ENCODE measurements around the gene STK24. TPM values are rescaled to one million over a fixed set of nuclear protein-coding genes. Genes with fewer than 3 reads are reported as not detected.

The STK24 gene
- total RNA-seq, 2 donors from 2014 or later: 35.0 to 56.7 TPM

GRCh38 chr13:98563071-98563470, 13.8 kb downstream of the STK24 start:
- ATAC-seq: no peak
- WGBS, 2 donors: 68 to 84% methylated on average over 4 to 6 of the region's 6 CpGs

DNA sequence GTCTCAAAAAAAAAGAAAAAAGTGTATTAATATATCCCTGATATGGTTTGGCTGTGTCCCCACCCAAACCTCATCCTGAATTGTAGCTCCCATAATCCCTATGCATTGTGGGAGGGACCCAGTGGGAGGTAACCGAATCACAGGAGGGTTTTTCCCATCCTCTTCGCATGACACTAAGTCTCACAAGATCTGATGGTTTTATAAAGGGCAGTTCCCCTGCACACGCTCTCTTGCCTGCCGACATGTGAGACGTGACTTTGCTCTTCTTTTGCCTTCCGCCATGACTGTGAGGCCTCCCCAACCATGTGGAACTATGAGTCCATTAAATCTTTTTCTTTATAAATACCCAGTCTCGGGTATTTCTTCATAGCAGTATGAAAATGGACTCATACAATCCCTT, 17.7 kb downstream of the STK24 start:
- H3K36me3 ChIP-seq (replicated peaks in 1 of 2; ENCODE audit: insufficient read depth in 1 of 2, low read depth in 2 of 2): no peaks in the 10 kb centered on the region
- 95% methylated on average over 7 of the region's 7 CpGs for WGBS, 2 donors
- no peak overlapping the region for H3K4me3 ChIP-seq
- intact Hi-C loops (cut with DNase I): no loop called here
- H3K27me3 ChIP-seq: no peaks in the 10 kb centered on the region
- H3K4me1 ChIP-seq: peaks cover 26% of the 10 kb centered on the region
- no peak for ATAC-seq
- no peak overlapping the region for H3K27ac ChIP-seq
- DNase-seq: no peak
- no peak for TF ChIP-seq POLR2A (IDR thresholded peaks at IDR 0.05)
- TF ChIP-seq, protein P1, sequence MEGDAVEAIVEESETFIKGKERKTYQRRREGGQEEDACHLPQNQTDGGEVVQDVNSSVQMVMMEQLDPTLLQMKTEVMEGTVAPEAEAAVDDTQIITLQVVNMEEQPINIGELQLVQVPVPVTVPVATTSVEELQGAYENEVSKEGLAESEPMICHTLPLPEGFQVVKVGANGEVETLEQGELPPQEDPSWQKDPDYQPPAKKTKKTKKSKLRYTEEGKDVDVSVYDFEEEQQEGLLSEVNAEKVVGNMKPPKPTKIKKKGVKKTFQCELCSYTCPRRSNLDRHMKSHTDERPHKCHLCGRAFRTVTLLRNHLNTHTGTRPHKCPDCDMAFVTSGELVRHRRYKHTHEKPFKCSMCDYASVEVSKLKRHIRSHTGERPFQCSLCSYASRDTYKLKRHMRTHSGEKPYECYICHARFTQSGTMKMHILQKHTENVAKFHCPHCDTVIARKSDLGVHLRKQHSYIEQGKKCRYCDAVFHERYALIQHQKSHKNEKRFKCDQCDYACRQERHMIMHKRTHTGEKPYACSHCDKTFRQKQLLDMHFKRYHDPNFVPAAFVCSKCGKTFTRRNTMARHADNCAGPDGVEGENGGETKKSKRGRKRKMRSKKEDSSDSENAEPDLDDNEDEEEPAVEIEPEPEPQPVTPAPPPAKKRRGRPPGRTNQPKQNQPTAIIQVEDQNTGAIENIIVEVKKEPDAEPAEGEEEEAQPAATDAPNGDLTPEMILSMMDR (IDR thresholded peaks at IDR 0.05): no peak
- no peaks in the 10 kb centered on the region for H3K9me3 ChIP-seq

More at GRCh38 chr13:98563071-98563470, 13.8 kb downstream of the STK24 start:
- Histone ChIP-seq H3K4me1 (peaks cover 43% of the 10 kb centered on the region), H3K27ac (peak overlapping the region in 1 of 4 donors; percentile 10), H3K27me3 (no peaks in the 10 kb centered on the region), H3K4me3 (no peak overlapping the region), H3K9me3 (no peaks in the 10 kb centered on the region), H3K36me3 (replicated peaks in 1 of 2; ENCODE audit: insufficient read depth in 1 of 2, low read depth in 2 of 2) (no peaks in the 10 kb centered on the region)
- DNase-seq: no peak
- intact Hi-C loops (cut with DNase I): loop anchor here (10.0 kb wide), 1 partner anchor 68 kb away; no protein-coding TSS in a partner anchor
- TF ChIP-seq, protein P1 (IDR thresholded peaks at IDR 0.05): no peak
- TF ChIP-seq POLR2A (IDR thresholded peaks at IDR 0.05): no peak

DNA sequence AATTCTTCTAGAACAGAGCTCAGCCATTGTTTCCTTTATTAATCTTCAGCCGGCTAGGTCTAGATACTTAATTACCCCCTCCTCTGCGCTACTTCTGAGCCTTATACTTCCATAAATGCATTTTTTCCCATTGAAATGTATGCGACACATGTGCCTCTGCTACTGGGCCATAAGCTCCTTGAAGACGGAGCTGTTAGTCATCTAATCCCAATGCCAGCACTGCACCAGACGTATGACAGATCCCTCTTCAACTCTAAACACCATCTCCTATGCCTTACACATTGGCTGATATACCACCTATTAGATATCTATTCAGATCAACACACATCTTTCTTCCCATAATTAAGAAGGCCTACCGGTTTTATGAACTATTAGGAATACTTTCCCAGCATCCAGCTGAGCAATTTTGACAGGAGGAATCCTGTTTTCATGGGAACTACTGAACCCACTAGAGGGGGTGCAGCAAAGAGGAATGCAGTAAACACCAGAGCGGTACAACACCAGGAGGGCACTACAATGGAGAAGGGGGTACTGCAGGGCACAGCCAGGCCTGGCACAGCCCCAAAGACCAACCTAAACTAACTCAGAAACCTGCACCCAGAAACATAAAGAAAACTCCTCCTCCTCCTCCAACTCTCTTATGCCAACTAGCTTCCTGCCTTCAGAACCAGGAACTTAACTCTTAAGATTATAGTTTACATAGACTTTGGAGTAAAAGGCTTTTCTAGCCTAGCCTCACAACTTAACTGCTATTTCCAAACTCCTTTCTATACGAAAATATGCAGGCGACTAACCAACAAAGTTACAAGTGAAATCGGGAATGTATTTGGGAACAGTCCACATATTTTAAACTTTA, 18.7 kb downstream of the STK24 start:
- WGBS, 2 donors: 73 to 74% methylated on average over 10 of the region's 10 CpGs
- Histone ChIP-seq H3K27me3 (no peaks in the 10 kb centered on the region), H3K4me3 (no peak overlapping the region), H3K9me3 (no peaks in the 10 kb centered on the region), H3K27ac (peak overlapping the region in 2 of 4 donors; percentile 15 to 27), H3K4me1 (peaks cover 33% of the 10 kb centered on the region), H3K36me3 (replicated peaks in 1 of 2; ENCODE audit: insufficient read depth in 1 of 2, low read depth in 2 of 2) (no peaks in the 10 kb centered on the region)
- intact Hi-C loops (cut with DNase I): no loop called here
- TF ChIP-seq, protein P1 (IDR thresholded peaks at IDR 0.05): no peak
- no peak for TF ChIP-seq POLR2A (IDR thresholded peaks at IDR 0.05)
- ATAC-seq: no peak
- DNase-seq: no peak

DNA sequence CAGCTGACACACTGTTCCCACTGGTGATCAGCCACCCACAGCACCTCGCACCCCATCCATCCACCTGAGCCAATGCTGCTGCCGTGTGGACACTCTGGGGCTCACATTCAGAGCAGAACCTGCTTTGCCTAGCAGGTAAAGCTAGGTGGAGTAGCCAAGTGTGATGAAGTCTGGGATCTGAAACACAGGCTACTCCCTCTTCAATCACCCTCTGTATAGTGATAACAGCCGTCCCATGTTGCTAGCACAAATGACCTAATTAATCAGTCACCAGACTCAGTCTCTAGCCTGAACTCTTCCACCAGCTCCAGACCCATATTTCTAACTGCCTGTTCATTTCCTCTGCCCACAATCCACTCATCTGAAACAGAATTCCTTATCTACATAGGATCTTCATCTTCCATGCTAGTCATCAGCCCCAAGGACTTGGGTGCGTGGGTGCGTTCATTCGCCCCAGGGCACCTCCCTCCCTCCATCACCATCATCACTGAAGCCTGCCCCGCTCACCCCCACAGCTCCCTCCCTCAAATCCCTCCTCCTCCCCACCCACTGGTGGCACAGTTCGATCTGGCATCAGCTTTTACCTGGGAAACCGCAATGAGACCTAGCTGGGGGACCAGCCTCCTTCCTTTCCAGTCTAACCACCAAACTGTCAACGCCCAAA, 19.8 kb downstream of the STK24 start:
- Histone ChIP-seq H3K27ac (peak overlapping the region in 2 of 4 donors; percentile 2 to 27), H3K4me3 (no peak overlapping the region), H3K4me1 (peaks cover 33% of the 10 kb centered on the region), H3K36me3 (replicated peaks in 1 of 2; ENCODE audit: insufficient read depth in 1 of 2, low read depth in 2 of 2) (no peaks in the 10 kb centered on the region), H3K27me3 (no peaks in the 10 kb centered on the region), H3K9me3 (no peaks in the 10 kb centered on the region)
- TF ChIP-seq POLR2A (IDR thresholded peaks at IDR 0.05): no peak
- TF ChIP-seq, protein P1 (IDR thresholded peaks at IDR 0.05): peak in 6 of 7 experiments; percentile 12 to 83 (median 68)
- ATAC-seq (peak; percentile 73), DNase-seq (peak in 3 of 4 donors; percentile 48 to 55 (median 49))
- intact Hi-C loops (cut with DNase I): no loop called here
- 55 to 59% methylated on average over 10 of the region's 10 CpGs for WGBS, 2 donors
